Hippocampal formation (tissue), 2 donors: ENCODE data around the gene FOXJ2.
A peak's percentile ranks its signal among the peaks of the same experiment; 100 is the strongest.
"Not testable (repeated sequence)": the region's sequence is repeated elsewhere in the genome, so short reads cannot be mapped to it uniquely, and the experiment has no call there.

Source experiments
- DNase-seq, 2 donors: peaks; one replicate each; lab custom pipeline; 2025; lab: John Stamatoyannopoulos, UW

Gene FOXJ2

DNA sequence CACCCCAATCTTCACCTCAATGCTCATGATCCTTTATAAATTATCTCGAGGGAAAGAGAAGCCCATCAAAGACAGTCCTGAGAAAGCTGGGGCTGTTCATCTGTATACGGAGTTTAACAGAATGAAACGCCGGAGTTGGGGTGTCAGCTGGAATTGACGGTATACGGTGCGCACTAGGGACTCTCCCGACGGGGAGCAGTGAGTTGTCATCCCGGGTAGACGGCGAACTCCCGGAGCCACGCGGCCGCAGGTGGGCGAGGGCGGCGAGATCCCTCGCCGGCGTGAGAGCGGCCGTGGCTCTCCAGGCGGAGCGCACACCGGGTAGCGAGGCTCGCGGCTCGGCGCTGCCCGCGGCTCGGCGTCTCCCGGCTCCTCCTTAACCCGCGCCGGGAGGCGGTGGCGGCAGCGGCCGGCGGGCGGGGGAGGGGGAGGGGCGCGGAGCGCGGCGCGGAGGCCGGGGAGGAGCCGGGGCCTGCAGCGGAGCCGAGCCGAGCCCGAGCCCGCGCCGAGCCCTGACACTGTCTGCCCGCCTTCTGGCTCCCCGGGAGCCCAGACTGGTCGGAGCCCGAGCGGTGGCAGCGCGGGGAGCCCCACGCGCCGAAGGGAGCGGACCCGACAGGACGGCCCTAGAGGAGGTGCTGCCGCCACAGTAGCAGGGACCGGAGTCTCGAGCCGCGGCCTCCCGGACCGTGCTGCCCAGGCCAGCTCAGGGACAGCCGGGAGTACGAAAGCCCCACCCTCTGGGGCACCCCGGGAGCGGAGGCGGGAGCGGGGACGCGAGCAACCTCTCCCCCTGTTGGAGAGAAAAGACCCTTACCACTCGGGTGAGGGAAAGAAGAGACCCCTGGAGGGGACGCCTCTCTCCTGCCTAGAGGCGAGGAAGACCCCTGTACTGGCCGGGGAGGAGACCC, at the start of gene FOXJ2:
Gene FOXJ2 (plus strand): TSS at position 475 of the 911 bp plus-strand sequence. CDS start 7,117 bp downstream, outside the sequence.
- peak; percentile 68 to 80 for DNase-seq

DNA sequence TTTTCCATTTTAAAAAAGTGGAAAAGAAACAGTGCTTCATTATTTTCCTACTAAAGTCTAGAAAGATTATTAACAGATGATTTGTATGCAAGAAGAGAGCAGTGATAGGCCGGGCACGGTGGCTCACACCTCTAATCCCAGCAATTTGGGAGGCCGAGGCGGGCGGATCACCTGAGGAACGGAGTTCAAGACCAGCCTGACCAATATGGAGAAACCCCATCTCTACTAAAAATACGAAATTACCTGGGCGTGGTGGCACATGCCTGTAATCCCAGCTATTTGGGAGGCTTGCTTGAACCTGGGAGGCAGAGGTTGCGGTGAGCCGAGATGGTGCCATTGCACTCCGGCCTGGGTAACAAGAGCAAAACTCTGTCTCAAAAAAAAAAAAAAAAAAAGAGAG, 49.5 kb upstream of the FOXJ2 start:
- not testable (repeated sequence) for DNase-seq

DNA sequence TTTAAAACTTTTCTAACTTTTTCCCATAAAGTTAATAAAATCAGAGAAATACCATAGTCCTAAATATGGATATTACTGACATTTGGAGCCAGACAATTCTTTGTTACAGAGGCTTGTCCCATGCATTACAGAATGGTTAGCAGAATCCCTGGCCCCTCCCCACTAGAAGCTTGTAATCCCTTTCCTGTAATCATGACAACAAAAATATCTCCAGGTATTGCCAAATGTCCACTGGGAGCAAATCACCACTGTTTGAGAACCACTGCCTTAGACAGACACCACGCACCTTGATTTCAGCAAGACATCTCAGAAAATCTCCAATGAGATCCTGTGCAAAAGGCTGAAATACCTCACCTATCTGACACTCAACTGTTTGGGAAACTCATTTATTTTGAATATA, 49.1 kb upstream of the FOXJ2 start:
- not testable (repeated sequence) for DNase-seq

DNA sequence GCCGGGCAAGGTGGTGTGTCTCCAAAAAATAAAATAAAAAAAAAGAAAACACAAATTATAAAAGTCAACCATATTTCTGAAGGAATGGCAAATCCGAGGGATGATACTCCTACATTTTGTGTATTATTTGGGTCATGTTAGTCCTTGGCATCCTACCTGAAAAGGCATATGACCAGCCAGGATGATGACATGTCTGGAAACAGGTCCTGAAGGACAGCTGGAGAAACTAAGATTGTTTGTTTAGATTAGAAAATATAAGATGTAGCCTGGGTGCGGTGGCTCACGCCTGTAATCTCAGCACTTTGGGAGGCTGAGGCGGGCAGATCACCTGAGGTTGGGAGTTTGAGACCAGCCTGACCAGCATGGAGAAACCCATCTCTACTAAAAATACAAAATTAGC, 47.6 kb upstream of the FOXJ2 start:
- DNase-seq = no peak

DNA sequence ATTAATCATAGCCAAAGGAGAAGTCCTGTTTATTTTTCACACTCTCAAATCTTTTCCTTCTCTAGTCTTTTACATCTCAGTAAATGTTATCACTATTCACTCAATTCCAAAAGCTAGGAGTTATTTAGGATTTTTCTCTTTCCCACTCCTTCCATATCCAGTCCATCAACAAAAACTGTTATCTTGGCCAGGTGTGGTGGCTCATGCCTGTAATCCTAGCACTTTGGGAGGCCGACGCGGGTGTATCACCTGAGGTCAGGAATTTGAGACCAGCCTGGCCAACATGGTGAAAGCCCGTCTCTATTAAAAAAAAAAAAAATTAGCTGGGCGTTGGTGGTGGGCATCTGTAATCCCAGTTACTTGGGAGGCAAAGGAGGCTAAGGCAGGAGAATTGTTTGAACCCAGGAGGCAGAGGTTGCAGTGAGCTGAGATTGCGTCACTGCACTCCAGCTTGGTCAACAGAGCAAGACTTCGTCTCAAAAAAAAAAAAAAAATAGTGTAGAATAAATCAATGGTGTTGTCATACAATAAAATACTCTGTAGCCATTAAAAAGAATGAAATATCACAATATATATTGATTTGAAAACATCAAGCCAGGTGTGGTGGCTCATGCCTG, 46.6 kb upstream of the FOXJ2 start:
- DNase-seq = no peak

DNA sequence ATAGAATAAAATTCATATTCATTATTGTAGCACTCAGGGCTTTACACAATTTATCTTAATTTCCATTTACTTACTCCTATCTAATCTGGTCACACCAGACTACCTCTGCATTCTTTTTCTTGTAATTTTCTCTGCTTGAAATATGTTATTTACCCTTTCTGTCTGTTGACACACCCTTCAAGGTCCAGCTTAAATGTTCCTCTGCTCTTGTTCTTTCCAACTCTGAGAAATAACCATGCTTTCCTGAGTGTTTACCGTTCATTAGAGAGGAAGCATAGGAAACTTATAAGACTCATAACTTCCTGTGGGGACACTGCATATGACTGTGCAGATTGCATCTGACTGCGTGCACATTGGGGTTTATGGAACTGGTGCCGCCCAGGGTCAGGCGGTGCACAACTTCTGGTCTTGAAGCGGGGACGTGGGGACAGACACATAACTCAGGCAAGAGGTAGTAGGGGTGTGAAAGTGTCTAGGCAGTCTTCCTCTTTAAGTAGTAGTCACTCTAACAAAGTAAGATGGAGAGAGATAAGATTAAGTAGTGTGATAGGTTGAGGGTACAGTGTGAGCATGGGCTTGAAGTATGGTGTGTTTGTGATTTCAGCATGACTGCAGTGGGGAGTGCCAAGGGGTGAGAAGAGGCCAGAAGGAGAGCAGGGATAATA, 42.6 kb upstream of the FOXJ2 start:
- no peak for DNase-seq

DNA sequence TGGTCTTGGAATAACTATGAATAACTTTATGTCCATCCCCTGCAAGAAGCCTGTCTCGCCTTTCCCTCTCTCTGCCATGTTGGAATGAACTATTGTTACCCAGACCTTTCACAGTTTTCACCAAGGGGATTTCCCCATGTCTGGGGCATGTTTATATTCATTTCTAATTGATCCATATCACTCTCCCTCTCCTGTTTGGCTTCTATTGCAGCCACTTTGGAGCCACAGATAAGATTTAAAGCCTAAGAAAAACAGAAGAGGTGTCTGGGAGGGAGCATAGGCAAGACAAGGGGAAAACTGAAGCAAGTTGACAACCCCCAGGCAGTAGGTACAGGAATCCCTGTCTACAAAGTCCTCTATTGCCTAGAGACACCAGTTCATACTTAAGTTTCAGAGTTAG, 41.0 kb upstream of the FOXJ2 start:
- DNase-seq = no peak

DNA sequence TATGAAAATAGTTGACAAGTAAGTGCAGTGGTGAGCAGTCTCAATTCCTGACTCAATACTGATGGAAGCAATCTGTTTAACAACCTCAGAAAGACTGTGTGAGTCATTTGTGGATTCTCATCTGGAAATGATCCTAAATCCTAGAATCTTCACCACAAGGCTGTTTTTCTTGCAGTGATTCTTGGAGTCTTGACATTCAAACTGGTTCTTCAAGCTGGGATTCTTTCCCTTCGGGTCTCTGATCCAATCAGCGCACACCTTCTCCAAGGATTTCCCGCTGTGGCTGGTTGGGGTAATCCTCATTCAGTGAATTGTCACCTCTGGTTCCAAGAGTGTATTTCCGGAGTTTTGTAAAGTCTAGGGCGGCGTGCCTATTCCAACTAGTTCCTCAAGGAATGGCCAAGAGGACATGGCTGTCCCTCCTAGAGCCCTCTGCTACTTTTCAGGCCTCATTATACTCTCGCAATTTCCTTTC, 37.7 kb upstream of the FOXJ2 start:
- DNase-seq = no peak

DNA sequence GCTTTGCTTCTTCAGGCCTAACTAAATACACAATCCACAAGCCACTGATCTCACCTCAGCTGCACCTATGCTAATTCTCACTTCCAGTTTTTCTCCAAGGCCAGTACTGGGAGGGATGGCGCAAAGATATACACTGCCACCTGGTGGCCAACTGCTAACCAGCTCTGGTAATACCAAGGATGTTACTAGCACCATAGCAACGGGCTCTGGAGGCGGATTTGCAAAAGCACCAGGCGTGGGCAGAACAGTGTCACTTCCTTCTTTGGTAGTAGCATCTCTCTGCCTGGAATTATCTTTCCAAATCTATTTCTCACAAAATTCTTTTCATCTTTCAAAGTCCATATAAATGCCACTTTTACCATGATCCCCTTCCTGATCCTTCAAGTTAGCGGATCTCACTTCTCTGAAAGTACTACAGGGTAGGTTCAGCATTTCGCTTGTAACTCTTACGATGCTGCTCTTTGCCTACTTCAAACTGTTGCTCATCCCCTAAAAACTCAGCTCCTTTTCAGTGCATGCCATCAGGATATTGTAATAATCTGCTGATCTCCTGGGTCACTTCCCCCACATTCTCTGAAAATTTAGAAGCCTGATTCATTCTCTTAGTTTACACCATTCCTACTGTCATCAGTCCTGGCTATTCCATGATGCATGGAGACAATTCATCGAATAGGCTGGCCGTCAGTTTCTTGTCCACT, 37.1 kb upstream of the FOXJ2 start:
- DNase-seq = peak; percentile 62 to 72

DNA sequence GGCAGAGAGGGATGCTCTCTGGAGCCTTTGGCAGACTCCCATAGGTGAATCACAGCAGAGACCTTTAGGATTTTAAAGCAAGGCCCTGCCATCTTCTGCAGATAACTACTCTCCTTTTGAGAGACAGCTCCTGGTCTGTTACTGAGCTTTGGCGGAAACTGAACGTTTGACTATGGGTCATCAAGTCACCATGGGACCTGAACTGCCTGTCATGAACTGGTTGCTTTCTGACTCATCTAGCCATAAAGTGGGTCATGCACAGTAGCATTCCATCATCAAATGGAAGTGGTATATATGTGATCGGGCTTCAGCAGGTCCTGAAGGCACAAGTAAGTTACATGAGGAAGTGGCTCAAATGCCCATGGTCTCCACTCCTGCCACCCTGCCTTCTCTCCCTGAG, 31.7 kb upstream of the FOXJ2 start:
- not testable (repeated sequence) for DNase-seq

DNA sequence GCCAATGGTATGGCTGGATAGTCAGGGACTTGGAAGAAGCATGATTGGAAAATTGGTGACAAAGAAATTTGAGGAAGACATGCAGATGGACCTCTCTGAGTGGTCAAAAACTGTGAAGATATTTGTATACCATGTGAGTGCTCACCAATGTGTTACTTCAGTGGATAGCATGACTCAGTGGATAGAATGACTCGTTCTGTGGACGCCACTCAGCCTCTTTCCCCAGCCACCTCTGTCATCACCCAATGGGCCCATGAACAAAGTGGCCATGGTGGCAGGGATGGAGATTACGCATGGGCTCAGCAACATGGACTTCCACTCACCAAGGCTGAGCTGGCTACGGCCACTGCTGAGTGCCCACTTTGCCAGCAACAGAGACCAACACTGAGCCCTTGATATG, 31.0 kb upstream of the FOXJ2 start:
- DNase-seq = not testable (repeated sequence)

DNA sequence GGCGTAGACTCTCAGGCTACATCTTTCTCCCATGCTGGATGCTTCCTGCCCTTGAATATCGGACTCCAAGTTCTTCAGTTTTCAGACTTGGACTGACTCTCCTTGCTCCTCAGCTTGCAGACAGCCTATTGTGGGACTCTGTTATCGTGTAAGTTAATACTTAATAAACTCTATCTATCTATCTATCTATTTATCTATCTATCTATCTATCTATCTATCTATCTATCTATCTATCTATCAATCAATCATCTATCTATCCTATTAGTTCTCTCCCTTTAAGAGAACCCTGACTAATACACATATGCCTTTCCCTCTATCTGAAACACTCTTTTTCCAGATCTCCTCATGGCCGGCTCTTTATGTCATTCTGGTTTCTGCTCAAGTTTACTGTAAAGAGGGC, 27.6 kb upstream of the FOXJ2 start:
- DNase-seq = not testable (repeated sequence)

DNA sequence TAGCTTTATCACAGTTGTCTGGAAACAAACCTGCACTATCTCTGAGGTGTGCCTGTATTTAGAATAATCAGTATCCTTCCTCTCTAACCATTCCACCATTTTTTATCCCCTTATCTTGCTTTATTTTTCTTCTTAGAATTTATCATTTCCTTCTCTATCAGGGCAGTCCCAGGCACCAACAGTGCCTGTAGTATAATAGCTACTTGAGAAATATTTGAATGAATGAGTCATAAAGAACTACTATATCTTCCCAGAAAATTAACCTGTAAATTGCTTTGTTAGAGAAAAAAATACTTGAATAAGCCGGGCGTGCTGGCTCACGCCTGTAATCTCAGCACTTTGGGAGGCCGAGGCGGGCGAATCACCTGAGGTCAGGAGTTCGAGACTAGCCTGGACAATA, 21.2 kb upstream of the FOXJ2 start:
- no peak for DNase-seq

DNA sequence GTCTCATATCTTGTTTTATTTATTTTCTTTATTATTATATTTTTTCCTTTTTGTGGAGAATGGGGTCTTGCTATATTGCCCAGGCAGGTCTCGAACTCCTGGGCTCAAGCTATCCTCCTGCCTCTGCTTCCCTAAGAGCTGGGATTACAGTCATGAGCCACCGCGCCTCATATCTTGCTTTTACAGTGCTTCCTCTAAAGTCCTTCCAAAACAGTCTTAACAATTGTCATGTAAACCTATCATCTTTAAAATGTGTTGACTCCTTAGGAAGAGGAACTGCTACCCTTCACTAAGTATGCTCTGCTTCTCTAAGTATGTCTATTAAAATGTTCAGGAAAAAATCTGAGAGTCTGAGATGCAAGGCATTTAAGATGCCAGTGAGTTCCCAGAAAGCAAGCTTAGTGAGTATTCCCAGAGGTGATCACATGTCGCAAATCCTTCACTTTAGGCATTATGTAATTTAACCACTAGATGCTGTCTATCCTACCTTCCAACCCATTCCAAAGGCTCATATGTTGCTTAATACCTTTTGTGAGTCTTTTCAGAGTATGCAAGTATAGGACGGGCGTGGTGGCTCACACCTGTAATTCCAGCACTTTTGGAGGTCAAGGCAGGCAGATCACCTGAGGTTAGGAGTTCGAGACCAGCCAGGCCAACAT, 19.7 kb upstream of the FOXJ2 start:
- DNase-seq = no peak

DNA sequence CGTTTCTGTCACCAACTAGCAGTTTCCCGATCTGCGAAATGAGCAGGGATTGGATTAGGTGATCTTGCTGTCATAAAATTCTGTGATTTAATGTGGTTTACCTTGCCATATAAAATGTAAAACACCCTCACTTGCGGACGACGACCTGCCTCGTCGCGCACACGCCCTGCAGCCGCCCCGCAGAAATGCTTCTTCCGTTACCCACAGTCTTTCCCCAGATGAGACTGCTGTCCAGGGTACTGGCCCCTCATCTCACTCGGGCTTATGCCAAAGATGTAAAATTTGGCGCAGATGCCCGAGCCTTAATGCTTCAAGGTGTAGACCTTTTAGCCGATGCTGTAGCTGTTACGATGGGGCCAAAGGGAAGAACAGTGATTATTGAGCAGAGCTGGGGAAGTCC, 17.7 kb upstream of the FOXJ2 start:
- no peak for DNase-seq

DNA sequence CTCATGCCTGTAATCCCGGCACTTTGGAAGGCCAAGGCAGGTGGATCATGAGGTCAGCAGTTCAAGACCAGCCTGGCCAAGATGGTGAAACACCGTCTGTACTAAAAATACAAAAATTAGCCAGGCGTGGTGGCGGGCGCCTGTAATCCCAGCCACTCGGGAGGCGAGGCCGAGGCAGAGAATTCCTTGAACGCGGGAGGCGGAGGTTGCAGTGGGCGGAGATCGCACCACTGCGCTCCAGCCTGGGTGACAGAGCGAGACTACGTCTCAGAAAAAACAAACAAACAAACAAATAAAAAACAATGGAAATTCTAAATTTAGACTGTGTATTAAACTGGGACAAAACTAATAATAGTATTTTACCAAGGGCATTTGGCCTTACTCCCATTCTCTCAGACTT, 14.3 kb upstream of the FOXJ2 start:
- DNase-seq = not testable (repeated sequence)

DNA sequence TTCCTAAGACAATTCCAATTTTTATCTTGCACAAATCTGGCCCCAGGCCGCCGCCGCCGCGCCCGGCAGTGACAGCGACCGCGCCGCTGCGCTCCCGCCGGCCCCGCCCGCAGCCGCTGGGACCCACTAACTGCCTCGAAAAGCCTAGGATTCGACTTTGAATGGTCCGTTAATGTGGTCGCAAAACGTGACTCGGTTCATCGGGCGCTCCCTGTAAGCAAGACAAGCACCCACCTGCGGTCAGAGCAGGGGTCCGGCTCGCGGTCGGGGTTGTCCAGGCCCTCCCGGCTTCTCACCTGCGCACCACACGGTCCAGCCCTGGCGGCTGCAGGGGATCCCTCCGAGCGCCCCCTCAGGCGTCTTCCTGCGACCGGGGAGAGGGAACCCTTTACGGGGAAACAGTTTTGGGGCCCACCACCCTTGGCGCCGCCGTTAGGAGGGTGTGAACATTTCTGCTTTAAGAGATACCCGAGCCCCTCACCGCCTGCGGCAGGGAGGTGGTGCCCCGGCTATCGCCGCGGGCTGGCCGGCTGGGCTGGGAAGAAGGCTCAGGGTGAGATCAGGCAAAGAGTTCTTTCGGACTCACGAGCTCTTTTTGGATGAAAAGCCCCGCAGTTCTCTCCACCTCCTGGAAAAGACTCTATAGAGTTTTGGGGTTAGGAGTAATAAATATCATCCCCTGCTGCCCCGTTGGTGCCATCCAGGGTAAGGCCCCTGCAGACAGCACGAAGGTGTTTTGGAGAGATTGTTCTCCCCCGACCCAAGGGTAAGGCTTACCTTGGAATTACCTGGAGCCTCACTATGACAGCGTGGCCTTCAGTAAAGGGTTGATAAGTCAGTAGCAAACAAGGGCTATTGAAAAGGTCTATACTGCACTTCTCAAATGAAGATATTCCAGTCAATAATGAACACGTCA, 13.6 kb upstream of the FOXJ2 start:
- no peak for DNase-seq

DNA sequence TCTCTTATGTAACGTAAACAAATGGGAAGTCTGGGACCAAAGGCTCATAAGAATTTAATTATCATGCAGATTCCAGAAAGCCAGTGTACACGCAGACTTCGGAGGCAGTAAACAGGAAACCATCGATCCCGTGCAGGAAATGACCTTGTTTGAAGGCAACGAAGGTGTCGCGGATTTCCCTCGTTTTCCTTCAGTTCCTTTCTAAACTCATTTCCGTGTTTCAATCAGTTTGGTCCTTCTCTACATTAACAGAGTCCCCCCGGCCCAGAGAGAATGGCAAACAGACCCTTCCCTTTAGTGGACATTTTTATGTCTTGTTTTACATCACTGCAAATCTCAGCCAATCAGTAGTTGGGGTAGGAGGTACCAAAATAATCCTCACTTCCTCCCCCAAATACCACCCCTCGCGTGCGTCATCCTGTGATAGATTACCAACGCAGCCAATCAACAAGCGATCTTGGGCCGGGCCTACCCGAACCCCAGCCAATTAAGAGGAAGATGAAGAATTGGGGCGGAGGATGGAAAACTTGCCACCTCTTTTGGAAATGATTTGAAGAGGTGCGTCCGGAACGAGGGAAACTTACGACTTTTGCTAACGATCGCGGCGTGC, 6.1 kb upstream of the FOXJ2 start:
- peak; percentile 97 to 99 for DNase-seq

DNA sequence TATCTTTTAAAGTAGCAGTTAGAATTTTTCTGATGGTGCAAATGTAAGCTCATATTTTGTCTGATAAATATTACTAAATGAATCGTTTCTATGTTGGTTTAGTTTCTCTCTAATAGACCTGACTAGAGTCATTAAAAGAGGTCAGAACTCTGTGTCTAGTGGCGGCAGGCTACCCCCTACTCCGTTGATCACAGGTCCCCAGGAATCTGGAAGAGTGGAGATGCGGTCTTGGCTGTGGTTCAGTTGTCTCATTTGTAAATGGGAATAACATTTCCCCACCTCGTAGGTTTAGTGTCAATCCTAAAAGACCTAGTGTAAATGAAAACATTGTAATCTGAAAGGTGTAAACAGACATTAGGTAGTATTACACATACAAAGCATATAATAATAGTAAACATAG, 4.7 kb upstream of the FOXJ2 start:
- DNase-seq = no peak

DNA sequence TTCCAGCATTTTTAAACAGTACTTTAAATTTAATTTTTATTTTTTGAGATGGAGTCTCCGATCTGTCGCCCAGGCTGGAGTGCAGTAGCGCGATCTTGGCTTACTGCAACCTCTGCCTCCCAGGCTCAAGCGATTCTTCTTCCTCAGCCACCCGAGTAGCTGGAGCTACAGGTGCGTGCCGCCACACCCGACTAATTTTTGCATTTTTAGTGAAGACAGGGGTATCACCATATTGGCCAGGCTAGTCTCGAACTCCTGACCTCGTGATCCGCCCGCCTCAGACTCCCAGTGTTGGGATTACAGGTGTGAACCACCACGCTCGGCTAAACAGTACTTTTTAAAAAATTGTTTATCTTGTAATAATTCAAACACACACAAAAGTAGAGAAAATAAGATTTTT, 4.2 kb upstream of the FOXJ2 start:
- no peak for DNase-seq
